ENCODE data around the gene KIRREL3.

DNA sequence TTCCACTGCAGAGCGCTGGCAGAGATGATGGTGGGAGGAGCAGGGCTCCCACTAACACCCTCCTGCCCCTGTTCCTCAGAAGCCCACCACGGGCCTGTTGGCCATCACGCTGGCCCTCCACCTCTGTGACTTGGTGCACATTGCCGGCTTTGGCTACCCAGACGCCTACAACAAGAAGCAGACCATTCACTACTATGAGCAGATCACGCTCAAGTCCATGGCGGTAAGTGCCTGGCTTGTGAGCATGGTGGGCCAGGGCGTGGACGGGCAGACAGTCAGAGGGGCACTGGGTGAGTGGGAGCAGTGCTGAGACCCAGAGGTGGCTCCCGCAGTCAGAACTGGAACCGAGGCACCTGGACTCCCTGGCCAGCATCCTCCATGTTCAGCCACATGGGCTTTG lies 587.1 kb downstream of the KIRREL3 start:
- TF ChIP-seq, protein P1, sequence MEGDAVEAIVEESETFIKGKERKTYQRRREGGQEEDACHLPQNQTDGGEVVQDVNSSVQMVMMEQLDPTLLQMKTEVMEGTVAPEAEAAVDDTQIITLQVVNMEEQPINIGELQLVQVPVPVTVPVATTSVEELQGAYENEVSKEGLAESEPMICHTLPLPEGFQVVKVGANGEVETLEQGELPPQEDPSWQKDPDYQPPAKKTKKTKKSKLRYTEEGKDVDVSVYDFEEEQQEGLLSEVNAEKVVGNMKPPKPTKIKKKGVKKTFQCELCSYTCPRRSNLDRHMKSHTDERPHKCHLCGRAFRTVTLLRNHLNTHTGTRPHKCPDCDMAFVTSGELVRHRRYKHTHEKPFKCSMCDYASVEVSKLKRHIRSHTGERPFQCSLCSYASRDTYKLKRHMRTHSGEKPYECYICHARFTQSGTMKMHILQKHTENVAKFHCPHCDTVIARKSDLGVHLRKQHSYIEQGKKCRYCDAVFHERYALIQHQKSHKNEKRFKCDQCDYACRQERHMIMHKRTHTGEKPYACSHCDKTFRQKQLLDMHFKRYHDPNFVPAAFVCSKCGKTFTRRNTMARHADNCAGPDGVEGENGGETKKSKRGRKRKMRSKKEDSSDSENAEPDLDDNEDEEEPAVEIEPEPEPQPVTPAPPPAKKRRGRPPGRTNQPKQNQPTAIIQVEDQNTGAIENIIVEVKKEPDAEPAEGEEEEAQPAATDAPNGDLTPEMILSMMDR (IDR thresholded peaks at IDR 0.05): no peak
- TF ChIP-seq YY1 (IDR thresholded peaks at IDR 0.05; ENCODE audit: low read depth) (no peak), EP300 (IDR thresholded peaks at IDR 0.05; ENCODE audit: borderline replicate concordance in 1 of 2, low read depth in 1 of 2, low read length in 1 of 2) (no peak), SMC3 (IDR thresholded peaks at IDR 0.05; ENCODE audit: low read depth, low read length) (no peak)

Data from SK-N-SH (cell line).